NCI-H1105 treated with DMSO at 0.1 percent for 48 hours (cell line): ENCODE results near the gene HOXA6.
A peak's percentile ranks its signal among the peaks of the same experiment; 100 is the strongest.

ENCODE experiments used
- DNase-seq: peaks from one replicate; lab custom pipeline; 2025; lab: John Stamatoyannopoulos, UW

The HOXA6 gene

DNA sequence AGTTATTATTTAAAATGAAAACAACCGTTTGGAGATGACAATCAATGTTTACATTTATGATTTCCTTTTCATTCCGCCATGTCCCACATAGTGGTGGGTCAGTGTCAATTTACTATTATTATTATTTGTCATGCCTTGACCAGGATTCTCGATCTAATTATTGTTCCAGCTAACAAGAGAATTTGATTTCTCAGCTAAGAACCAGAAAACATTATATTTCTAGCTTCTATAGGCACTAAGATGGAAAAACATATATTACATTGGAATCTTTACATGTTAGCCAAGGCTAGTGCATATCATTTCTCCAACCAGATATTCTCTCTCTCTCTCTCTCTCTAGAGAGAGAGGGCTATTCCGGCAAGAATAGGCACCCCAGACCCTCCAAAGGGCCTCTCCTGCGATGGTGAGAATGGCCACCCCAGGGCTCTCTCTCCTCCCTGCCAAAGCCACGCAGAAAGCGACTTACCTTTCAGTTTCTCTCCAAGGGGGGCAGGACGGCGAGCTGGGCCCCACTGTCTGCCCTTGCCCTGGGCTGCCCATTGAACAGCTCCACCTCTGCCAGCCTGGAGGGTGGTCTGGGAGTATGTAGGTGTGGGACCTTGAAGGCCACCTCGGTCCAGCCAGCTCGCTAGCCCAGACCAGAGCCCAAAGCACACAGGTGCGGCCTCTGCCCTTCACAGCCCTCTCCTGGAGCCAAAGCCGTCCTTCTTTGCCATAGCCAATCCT is 2.4 kb upstream of the HOXA6 start:
- DNase-seq, result peak; percentile 47

GRCh38 chr7:27148756-27149641 is 1.4 kb upstream of the HOXA6 start:
- peak; percentile 41 for DNase-seq

DNA sequence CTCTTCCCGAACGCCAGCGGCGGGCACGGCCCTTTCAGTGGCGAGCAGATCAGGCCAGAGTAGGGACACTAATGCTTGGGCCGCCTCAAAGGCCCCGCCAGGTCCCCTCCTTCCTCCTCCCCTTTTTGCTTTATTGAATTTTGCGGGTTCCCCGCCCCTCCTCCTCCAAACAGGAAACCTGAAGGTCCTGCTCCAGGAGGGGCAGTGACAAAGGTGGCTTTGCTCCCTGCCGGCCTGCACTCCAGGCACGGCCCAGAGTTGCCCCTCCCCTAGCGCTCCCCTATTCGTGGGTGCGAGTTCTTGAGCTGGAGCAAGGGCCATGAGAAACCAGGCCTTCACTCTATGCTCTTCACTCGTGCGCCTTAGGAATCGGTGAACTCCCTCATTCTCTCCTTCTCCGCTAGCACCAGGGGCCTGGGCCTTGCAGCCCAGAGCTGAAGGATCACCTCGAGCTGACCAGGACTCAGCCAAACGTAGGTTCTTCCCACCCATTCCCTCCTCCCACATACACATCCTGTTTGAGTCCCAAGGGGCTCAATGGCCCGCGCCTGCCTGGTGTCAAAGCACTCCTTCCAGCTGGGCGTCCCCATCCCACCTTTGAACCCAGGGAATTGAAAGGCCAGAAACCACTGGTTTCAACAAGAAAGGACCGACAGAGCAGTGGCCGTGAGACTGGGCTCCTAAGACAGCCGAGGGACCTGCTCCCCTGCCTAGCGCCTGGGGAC is 619 bp upstream of the HOXA6 start:
- peak; percentile 63 for DNase-seq

GRCh38 chr7:27146491-27147198 is 929 bp downstream of the HOXA6 start:
- DNase-seq, result no peak

DNA sequence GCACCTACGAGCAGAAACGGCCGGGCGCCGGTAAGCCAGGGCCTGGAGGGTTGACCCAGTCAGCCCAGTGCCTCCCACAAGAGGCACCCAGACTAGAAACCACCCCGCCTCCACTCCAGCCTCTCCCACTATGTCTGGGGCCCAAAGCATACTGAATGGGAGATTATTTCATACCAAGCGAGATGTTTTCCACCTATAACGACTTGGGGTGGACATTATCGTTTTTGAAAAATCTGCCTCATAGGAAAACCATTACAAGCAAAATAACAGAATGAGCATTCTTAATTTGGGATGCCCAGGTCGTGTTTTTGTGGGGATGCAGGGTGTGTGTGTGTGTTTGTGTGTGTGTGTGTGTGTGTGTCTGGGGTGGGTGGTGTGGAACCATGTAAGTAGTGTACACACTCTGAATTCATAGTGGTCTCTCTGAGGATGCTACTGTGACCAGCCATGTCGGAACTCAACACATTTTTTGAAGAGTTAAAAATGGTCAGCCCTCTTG is 1.6 kb downstream of the HOXA6 start:
- no peak for DNase-seq

DNA sequence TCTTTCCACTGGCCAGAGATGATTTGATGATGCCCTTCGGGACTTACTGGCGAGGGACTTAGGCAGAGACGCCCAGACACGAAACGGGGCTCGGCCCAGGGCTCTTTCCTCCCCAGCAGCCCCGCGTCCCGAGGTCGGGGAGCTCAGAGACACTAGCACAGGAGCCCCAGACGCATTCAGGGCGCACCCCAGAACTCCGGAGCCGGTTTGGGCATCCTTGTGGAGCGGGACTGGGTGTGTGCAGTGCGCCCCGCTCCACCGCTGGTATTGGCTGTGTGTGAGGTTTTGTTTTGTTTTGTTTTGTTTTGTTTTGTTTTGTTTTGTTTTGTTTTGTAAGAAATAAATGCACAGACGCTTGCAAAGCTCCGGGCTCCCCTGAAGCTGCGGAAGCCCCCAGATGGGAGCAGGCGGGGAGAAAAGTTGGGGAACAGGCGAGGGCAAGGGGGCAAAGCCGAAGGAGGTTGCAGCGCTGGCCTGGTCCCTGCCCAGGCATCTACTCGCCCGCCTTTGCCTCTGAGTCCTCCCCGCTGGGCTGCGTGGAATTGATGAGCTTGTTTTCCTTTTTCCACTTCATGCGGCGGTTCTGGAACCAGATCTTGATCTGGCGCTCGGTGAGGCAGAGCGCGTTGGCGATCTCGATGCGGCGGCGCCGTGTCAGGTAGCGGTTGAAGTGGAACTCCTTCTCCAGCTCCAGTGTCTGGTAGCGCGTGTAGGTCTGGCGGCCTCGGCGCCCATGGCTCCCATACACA is 2.2 kb downstream of the HOXA6 start:
- DNase-seq, result no peak

- DNase-seq, result no peak
Observed at GRCh38 chr7:27144781-27145164, 2.8 kb downstream of the HOXA6 start.

DNA sequence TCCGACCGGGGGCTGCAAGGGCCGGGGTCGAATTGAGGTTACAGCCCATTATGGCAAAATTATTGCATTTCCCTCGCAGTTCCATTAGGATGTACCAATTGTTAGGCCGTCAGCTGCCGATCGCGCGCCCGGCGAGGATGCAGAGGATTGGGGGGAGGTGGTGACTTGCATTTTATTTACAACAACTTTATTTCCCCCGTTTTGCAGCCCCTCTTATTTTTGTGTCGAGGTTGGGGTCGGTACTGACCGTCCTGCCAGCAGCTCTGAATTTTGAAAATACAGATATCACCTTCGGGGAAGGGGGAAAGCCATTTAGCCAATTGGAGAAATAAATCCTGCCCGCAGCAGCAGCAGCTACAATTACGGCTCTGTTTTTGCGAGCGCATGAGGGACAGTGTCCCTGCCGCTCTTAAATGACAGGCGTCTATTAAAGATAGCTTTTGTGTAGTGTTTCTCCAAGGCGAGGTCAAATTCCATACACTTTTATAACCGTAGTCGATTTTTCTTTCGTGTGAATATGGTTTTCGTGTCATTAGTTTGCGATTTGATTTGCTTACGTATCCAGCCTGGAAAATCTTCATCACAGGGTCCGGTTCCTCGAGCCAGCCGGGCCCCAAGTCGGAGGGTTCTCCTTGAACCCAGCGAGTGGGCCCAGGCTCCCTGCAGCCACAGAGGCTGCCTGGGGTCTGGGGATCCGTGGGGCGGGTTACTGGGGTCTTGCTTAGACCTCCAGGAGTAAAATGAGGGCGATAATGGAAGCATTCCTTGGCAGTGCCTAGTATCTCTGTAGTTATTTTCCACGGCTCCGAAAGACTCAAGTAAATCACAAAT is 3.4 kb downstream of the HOXA6 start:
- DNase-seq, result no peak

- DNase-seq, result peak; percentile 87
Observed at GRCh38 chr7:27143023-27143949, 4.3 kb downstream of the HOXA6 start, which contains the start of gene HOXA5. Gene HOXA5, minus strand, starts transcription at chr7:27143681. Its CDS starts 74 bp downstream, at chr7:27143607.

DNA sequence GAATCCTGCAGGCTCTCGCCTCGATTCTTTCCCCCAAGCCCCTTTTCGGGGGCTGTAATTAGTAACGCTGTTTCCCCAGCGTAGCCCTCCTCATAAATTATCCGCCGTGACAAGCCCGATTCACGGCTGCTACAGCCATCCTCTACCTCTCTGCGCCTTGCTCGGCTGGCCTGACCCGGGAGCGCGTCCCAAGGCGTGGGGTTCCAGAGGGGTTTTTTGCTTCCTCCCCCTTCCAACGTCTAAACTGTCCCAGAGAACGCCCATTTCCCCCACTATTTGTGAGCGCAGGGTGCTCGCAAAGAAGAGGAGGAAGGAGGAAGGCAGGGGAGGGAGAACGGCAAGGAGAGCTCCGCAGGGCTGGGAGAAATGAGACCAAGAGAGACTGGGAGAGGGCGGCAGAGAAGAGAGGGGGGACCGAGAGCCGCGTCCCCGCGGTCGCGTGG is 5.0 kb downstream of the HOXA6 start:
- DNase-seq, result no peak

DNA sequence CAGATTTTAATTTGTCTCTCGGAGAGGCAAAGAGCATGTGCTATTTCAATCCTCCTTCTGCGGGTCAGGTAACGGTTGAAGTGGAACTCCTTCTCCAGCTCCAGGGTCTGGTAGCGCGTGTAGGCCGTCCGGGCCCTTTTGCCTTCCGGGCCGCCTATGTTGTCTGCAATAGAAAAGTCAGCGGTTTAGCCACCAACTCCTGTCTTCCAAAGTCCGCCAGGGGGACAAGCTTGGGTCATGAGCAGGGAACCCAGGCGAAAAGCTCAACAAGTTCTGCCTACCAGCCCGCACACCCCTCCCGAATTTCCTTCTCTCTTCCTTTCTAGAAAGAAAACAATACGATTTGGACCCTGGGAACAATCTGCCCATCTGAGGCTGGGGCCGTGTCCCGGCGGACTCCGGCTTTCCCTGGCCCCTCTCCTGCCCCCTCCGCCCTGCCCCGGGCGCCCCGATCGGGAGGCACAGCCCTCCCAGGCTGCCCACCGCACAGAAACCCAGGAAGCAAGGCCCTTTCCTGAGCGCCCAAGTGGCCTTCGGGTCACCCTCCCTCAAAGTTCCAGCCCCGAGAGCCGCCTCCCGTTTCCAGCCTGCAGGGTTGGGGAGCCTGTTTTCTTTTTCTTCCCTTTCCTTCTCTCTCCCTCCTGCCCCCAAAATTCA is 5.5 kb downstream of the HOXA6 start:
- DNase-seq, result no peak

- DNase-seq, result no peak
Observed at GRCh38 chr7:27141137-27141922, 6.2 kb downstream of the HOXA6 start.

DNA sequence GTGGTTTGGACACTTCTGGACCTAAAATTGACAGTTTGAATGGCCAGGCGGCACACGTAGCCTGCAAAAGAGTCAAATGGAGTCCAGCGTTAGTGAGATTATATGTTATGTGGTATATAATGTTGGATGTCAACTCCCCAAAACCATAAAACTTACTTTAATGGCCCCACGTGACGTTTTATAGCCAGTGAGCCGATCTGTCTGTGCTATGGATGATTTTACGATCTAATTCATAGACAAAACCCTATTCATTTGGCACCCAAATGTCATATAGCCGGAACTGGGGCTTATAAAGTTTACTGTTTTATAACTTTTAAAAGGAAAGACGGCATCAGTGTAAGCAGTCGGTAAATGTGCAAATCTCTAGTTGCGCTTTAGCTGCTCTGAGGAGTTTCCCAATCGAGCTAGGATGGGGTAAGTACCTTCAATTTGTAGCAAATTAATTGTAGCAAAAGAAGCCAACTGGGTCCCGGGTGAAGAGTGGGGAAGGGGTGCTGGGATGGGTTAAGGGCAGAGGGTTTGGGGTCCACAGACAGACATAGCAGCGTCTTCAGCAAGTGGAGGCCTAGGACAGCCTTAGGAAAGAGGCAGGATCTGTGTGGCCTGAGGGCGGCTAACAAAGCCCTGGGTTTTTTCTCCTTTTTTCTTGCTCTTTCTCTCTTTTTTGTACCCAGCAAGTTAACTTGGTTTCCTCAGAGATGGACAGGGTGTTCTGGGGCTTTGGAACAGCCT is 7.3 kb downstream of the HOXA6 start:
- DNase-seq, result no peak

GRCh38 chr7:27139334-27140125 is 8.0 kb downstream of the HOXA6 start:
- no peak for DNase-seq

DNA sequence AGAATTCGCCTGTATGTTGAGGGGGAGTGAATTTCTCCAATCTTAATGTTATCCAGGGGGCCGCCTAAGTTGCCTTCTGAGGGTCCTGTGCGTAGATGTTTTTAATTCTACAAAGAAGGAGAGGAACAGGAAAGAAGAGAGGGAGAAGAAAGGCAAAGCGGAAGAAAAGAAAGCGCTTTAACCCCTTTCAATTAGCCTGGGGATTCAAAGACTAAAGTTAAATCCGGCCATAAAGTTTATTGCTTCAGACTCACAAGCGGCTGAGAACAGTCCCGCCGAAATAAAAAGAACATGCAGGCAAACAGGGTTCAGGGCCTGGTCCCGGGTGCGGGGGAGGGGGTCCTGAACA is 8.6 kb downstream of the HOXA6 start:
- DNase-seq, result no peak

- no peak for DNase-seq
Observed at GRCh38 chr7:27138472-27138871, 9.1 kb downstream of the HOXA6 start.
